CD4-positive, CD25-positive, alpha-beta regulatory T cell (primary cell): ENCODE measurements around the gene SLC4A9. TPM values are rescaled to one million over a fixed set of nuclear protein-coding genes. Genes with fewer than 3 reads are reported as not detected.
A peak's percentile ranks its signal among the peaks of the same experiment; 100 is the strongest.

ENCODE experiments used
- ATAC-seq, 2 donors: fragments of 150-1000 bp; cut with Tn5 transposase; one replicate each; pipeline ENCODE4 v1.10.0; 2021; ENCODE audit warnings: low read depth in 2 of 2, moderate number of reproducible peaks in 2 of 2, moderate library complexity in 1 of 2
- DNase-seq, 3 donors: peaks; one replicate each; pipeline versions ENCODE4 v3.0.0 to v3.0.0-alpha.2; 2012 to 2022; ENCODE audit warnings: mixed read lengths in 1 of 3
- H3K27ac ChIP-seq: one replicate; pipeline ENCODE4 v1.7.0; 2013; ENCODE audit warnings: mild to moderate bottlenecking, low read length; ENCODE audit not compliant: insufficient read depth, poor library complexity, severe bottlenecking
- H3K27me3 ChIP-seq: one replicate; pipeline ENCODE4 v1.7.0; 2013; ENCODE audit warnings: low read length; ENCODE audit not compliant: control insufficient read depth, insufficient read depth
- H3K36me3 ChIP-seq: one replicate; pipeline ENCODE4 v1.7.0; 2013; ENCODE audit warnings: mild to moderate bottlenecking, low read length, moderate library complexity; ENCODE audit not compliant: control insufficient read depth, insufficient read depth
- H3K4me1 ChIP-seq: 2 replicates; pipeline ENCODE4 v1.7.0; 2013; ENCODE audit warnings: mild to moderate bottlenecking, low read length; ENCODE audit not compliant: insufficient read depth, control insufficient read depth, poor library complexity, severe bottlenecking
- H3K4me3 ChIP-seq: one replicate; pipeline ENCODE4 v1.7.0; 2013; ENCODE audit warnings: low read depth, mild to moderate bottlenecking, low read length, moderate library complexity
- H3K9me3 ChIP-seq, 2 experiments: 1 replicate in 1 of 2; 2 replicates in 1 of 2; pipeline ENCODE4 v1.7.0; 2013; ENCODE audit warnings: low read length in 2 of 2, mild to moderate bottlenecking in 1 of 2, moderate library complexity in 1 of 2; ENCODE audit not compliant: control insufficient read depth in 2 of 2
- H3K27ac Mint-ChIP-seq, 3 donors: one replicate each; pipeline ENCODE4 v1.8.0; 2020 to 2022; ENCODE audit warnings: mild to moderate bottlenecking in 3 of 3, mixed read lengths in 3 of 3, moderate library complexity in 2 of 3
- H3K27me3 Mint-ChIP-seq: one replicate; pipeline ENCODE4 v1.8.0; 2022; ENCODE audit warnings: mild to moderate bottlenecking, mixed read lengths
- H3K36me3 Mint-ChIP-seq: one replicate; pipeline ENCODE4 v1.8.0; 2020; ENCODE audit warnings: mixed read lengths
- H3K4me1 Mint-ChIP-seq, 4 donors: one replicate each; pipeline ENCODE4 v1.8.0; 2020 to 2022; ENCODE audit warnings: mixed read lengths in 4 of 4, mild to moderate bottlenecking in 1 of 4
- H3K4me3 Mint-ChIP-seq, 4 donors: one replicate each; pipeline ENCODE4 v1.8.0; 2020 to 2022; ENCODE audit warnings: mild to moderate bottlenecking in 4 of 4, mixed read lengths in 4 of 4, moderate library complexity in 3 of 4
- H3K9me3 Mint-ChIP-seq, 7 donors: one replicate each; pipeline ENCODE4 v1.8.0; 2020 to 2022; ENCODE audit warnings: mixed read lengths in 7 of 7, mild to moderate bottlenecking in 3 of 7, moderate library complexity in 2 of 7
- polyA plus RNA-seq, 4 donors: library from polyadenylated mRNA; unstranded; fragments of 300-500 nt; fragmentation: Illumina TruSeq; gene quantifications; one replicate each; pipeline ENCODE4 v1.2.3, GENCODE V29; 2021
- total RNA-seq: library from RNA; stranded (reverse); gene quantifications from one replicate; pipeline ENCODE4 v1.2.3, GENCODE V29; 2022

SLC4A9 gene
- total and polyA plus RNA-seq, 5 donors from 2014 or later = not detected

- H3K4me1 Mint-ChIP-seq = no peaks in the 10 kb centered on the region
- no peaks in the 10 kb centered on the region for H3K4me1 ChIP-seq
- no peak for ATAC-seq
- DNase-seq = no peak
- no peaks in the 10 kb centered on the region for H3K27me3 Mint-ChIP-seq
- no peaks in the 10 kb centered on the region for H3K9me3 ChIP-seq
- H3K9me3 Mint-ChIP-seq = no peaks in the 10 kb centered on the region
- no peak overlapping the region for H3K27ac Mint-ChIP-seq
- no peak overlapping the region for H3K4me3 ChIP-seq
- H3K36me3 ChIP-seq = no peaks in the 10 kb centered on the region
- H3K27ac ChIP-seq = no peak overlapping the region
- H3K27me3 ChIP-seq = no peaks in the 10 kb centered on the region
- H3K4me3 Mint-ChIP-seq = no peak overlapping the region
- peaks cover 4% of the 10 kb centered on the region for H3K36me3 Mint-ChIP-seq
Measured at GRCh38 chr5:140393738-140394137, 33.7 kb downstream of the SLC4A9 start.

DNA sequence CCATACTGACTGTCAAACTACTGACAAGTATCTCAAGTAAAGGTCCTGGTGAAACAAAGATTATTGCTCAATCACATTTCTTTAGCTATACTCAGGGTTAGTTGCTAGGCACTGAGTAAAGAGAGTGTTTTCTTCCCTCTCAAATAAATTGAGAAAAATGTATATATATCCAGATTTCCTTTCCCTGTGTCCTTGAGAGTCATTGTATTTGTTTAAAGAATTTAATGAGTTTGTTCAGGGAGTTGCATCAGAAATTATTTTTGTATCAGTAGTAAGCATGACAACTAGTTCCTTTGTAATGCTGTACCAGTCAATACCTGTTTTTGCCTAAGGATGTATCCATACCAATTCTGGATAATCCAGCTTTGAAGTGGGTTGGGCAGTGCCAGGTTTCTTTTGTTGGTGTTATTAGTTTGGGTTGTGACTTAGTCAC lies 38.4 kb downstream of the SLC4A9 start:
- H3K36me3 Mint-ChIP-seq = no peaks in the 10 kb centered on the region
- H3K27ac Mint-ChIP-seq = no peak overlapping the region
- Histone ChIP-seq H3K27me3 (no peaks in the 10 kb centered on the region), H3K27ac (no peak overlapping the region), H3K36me3 (no peaks in the 10 kb centered on the region), H3K4me1 (peaks cover 13% of the 10 kb centered on the region), H3K4me3 (no peak overlapping the region), H3K9me3 (no peaks in the 10 kb centered on the region)
- H3K27me3 Mint-ChIP-seq = no peaks in the 10 kb centered on the region
- DNase-seq (no peak), ATAC-seq (no peak)
- no peaks in the 10 kb centered on the region for H3K9me3 Mint-ChIP-seq
- no peak overlapping the region for H3K4me3 Mint-ChIP-seq
- H3K4me1 Mint-ChIP-seq = peaks cover 0 to 15% (median 10%) of the 10 kb centered on the region in 4 donors

DNA sequence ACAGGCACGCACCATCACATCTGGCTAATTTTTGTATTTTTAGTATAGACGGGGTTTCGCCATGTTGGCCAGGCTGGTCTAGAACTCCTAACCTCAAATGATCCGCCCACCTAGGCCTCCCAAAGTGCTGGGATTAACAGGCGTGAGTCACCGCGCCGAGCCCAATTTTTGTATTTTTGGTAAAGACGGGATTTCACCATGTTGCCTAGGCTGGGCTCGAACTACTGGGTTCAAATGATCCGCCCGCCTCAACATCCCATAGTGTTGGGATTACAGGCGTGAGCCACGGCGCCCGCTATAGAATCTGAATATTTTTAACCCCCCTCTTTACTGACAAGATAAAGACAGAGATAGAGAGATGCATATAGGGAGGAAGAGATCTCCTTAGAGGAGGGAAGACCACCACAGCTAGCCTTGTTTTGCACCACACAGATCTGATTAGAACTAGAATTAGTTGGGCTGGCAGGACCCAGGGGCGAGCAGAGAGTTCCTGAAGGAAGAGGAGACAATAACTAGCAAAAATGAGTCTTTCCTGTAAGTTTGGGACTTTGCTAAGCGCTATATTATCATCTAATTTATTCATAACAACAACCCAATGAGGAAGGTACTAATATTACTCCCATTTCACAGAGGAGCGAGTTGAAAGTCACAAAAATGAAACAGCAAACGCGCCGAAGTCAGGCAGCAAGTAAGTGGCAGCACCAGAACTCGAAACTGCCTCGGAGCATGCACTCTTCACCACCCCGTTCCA lies 40.2 kb downstream of the SLC4A9 start:
- H3K27me3 ChIP-seq = no peaks in the 10 kb centered on the region
- H3K4me1 Mint-ChIP-seq = peaks cover 8 to 32% (median 24%) of the 10 kb centered on the region in 4 donors
- H3K9me3 ChIP-seq = no peaks in the 10 kb centered on the region
- peaks cover 1% of the 10 kb centered on the region for H3K36me3 Mint-ChIP-seq
- H3K27ac ChIP-seq = peak overlapping the region; percentile 96
- peaks cover 31% of the 10 kb centered on the region for H3K4me1 ChIP-seq
- DNase-seq (no peak), ATAC-seq (no peak)
- H3K27ac Mint-ChIP-seq = peak overlapping the region in 1 of 3 donors; percentile 95
- H3K9me3 Mint-ChIP-seq = no peaks in the 10 kb centered on the region
- no peaks in the 10 kb centered on the region for H3K27me3 Mint-ChIP-seq
- H3K36me3 ChIP-seq = no peaks in the 10 kb centered on the region
- H3K4me3 Mint-ChIP-seq = no peak overlapping the region
- H3K4me3 ChIP-seq = peak overlapping the region; percentile 90

DNA sequence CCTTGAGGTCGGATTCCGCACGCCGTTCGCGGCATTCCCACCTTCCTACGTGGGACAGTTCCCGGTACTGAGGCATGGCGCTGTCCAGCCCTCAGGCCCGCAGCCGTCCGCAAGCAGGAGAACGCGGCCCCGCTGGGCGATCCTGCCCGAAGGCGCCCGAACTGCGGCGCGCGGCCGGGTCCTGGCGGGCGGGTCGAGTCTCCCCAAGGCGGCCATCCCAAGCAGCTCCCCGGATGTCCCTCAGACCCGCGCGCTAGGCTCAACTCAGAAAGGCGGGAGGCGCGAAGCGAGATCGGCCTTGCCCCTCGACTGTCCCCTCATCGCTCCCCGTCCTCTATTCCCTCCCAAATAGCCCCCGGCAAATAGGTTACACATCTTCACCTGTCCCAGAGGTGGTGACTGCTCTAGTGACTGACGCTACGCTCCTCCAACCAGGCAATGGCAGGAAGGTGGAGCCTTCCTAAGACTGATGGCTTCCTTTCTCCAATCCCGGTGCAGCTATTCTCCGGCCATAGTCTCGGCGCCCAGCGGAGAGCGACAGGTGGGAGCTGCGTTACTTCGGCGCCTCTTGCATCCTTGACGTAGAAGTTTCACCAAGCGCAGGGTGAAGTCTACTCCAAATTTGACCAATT lies 40.9 kb downstream of the SLC4A9 start:
- Mint-ChIP-seq H3K36me3 (peaks cover 4% of the 10 kb centered on the region), H3K4me3 (no peak overlapping the region), H3K27me3 (no peaks in the 10 kb centered on the region), H3K9me3 (no peaks in the 10 kb centered on the region), H3K27ac (peak overlapping the region in 1 of 3 donors; percentile 95), H3K4me1 (peaks cover 10 to 37% (median 26%) of the 10 kb centered on the region in 4 donors)
- Histone ChIP-seq H3K4me3 (peak overlapping the region; percentile 90), H3K36me3 (no peaks in the 10 kb centered on the region), H3K9me3 (no peaks in the 10 kb centered on the region), H3K27me3 (no peaks in the 10 kb centered on the region), H3K4me1 (peaks cover 31% of the 10 kb centered on the region), H3K27ac (peak overlapping the region; percentile 96)
- ATAC-seq (peak; percentile 62 to 68), DNase-seq (peak; percentile 80 to 95 (median 92))

DNA sequence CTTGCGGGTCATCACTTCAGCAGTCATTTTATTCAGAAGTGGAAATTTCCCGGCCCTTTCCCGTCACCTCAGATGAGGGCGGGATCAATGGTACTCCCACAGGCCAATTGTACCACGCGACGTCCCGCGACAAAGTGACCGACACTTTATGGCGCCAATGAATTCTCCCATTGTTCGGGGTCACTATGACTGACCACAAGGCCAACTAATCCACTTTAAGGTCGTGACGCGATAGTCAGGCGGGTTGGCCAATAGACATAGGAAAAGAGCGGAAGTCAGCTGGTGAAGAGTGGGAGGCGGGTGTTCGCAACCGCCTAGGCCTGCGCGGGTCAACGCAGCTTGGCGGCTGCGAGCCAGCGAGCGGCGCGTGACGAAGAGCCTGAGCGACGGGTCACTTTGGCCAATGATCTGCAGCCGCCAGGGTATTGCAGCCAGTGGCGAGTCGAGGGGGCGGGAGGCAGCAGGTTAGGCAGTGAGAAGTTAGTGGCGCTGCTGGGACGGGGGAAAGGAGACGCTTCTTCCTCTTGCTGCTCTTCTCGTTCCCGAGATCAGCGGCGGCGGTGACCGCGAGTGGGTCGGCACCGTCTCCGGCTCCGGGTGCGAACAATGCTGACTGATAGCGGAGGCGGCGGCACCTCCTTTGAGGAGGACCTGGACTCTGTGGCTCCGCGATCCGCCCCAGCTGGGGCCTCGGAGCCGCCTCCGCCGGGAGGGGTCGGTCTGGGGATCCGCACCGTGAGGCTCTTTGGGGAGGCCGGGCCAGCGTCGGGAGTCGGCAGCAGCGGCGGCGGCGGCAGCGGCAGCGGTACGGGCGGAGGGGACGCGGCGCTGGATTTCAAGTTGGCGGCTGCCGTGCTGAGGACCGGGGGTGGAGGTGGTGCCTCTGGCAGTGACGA lies 41.6 kb downstream of the SLC4A9 start, which contains the start of gene ANKHD1:
Gene ANKHD1, plus strand, starts transcription at position 472 of the 896 bp plus-strand sequence. Its CDS starts 135 bp downstream, at position 607.
- ATAC-seq = peak; percentile 82 to 85
- H3K27me3 Mint-ChIP-seq = no peaks in the 10 kb centered on the region
- Histone ChIP-seq H3K4me1 (peaks cover 38% of the 10 kb centered on the region), H3K36me3 (peaks cover 5% of the 10 kb centered on the region), H3K9me3 (no peaks in the 10 kb centered on the region), H3K4me3 (peak within 1 kb of the TSS; percentile 99), H3K27me3 (no peaks in the 10 kb centered on the region), H3K27ac (peak within 1 kb of the TSS; percentile 96)
- no peak within 1 kb of the TSS for H3K27ac Mint-ChIP-seq
- H3K4me1 Mint-ChIP-seq = peaks cover 10 to 44% (median 27%) of the 10 kb centered on the region in 4 donors
- H3K4me3 Mint-ChIP-seq = no peak within 1 kb of the TSS
- peak; percentile 96 to 100 (median 99) for DNase-seq
- H3K36me3 Mint-ChIP-seq = peaks cover 4% of the 10 kb centered on the region
- H3K9me3 Mint-ChIP-seq = no peaks in the 10 kb centered on the region

DNA sequence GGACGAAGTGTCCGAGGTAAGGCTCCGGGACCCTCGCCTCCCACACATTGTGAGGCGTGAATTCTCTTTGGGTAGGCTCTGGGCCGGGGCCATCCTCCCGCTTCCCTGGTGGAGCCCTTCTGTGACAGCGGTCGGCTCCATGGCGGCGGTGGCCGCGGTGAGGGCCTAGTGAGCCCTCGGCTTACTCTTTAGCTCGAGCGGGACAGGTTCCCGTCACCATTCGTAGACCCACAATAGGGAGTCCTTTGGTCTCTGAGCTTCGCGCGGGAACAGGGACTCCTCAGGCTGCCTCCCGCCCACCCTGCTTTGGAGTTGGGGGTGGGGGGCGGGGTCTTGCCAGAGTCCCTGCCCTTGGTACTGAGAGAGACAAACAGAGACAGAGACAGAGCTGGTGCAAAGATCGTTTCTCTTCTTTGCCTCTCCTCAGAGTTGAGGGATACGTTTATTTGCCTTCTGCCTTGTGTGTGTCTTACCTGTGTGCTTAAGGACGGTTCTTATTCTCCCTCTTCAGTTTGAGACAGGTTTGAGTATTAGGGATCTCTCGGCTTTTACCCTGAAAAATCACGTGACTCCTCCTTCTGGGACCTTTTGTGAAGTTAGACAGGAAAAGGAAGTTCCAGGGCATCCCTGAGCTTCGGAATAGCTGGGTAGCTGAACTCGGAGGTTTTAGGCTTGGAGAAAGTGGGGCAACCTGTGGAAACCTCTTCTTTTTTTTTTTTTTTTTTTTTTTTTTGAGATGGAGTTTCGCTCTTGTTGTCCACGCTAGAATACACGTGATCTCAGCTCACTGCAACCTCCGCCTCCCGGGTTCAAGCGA lies 42.5 kb downstream of the SLC4A9 start:
- no peaks in the 10 kb centered on the region for H3K27me3 ChIP-seq
- Mint-ChIP-seq H3K4me1 (peaks cover 10 to 50% (median 27%) of the 10 kb centered on the region in 4 donors), H3K27me3 (no peaks in the 10 kb centered on the region), H3K9me3 (no peaks in the 10 kb centered on the region), H3K36me3 (peaks cover 4% of the 10 kb centered on the region), H3K4me3 (no peak overlapping the region), H3K27ac (no peak overlapping the region)
- peaks cover 7% of the 10 kb centered on the region for H3K36me3 ChIP-seq
- H3K4me3 ChIP-seq = peak overlapping the region; percentile 99
- DNase-seq = peak; percentile 51 to 57 (median 53)
- H3K4me1 ChIP-seq = peaks cover 42% of the 10 kb centered on the region
- peak overlapping the region; percentile 96 for H3K27ac ChIP-seq
- H3K9me3 ChIP-seq = no peaks in the 10 kb centered on the region
- ATAC-seq = no peak

DNA sequence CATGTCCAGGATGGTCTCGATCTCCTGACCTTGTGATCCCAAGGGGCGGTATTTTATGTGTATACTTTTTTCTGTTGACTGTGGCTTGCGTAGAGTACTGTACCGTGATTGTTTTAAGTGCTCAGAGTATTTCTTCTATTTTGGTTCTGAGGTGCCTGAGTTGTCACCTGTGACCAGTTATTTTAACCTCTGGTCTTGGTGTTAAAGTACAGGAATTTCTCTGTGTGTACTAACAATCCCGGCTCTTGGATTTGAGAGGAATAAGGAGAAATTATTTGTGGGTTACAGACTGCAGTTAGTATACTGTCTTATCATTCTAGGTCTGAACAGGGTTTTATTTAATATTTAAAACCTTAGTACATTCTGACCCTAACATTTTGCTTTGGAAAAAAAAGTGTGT lies 43.6 kb downstream of the SLC4A9 start:
- Mint-ChIP-seq H3K27ac (peak overlapping the region in 1 of 3 donors; percentile 74), H3K36me3 (peaks cover 4% of the 10 kb centered on the region), H3K27me3 (no peaks in the 10 kb centered on the region), H3K4me3 (no peak overlapping the region), H3K4me1 (peaks cover 10 to 59% (median 30%) of the 10 kb centered on the region in 4 donors), H3K9me3 (no peaks in the 10 kb centered on the region)
- H3K9me3 ChIP-seq = no peaks in the 10 kb centered on the region
- H3K27me3 ChIP-seq = no peaks in the 10 kb centered on the region
- H3K4me3 ChIP-seq = peak overlapping the region; percentile 99
- H3K27ac ChIP-seq = peak overlapping the region; percentile 0
- H3K4me1 ChIP-seq = peaks cover 46% of the 10 kb centered on the region
- ATAC-seq (no peak), DNase-seq (no peak)
- H3K36me3 ChIP-seq = peaks cover 7% of the 10 kb centered on the region
